ENCODE measurements around the gene CA4.

- no peak for TF ChIP-seq CTCF (conservative IDR thresholded peaks at IDR 0.05; ENCODE audit: low read length)
- no peak for TF ChIP-seq EZH2phosphoT487 (IDR thresholded peaks at IDR 0.05; ENCODE audit: borderline replicate concordance, low read depth, low read length)
These were observed 21.3 kb downstream of the CA4 start for GRCh38 chr17:60170835-60171752.

All from OCI-LY7 (cell line).